ENCODE results near the gene SNCG.
"Not testable (repeated sequence)": the region's sequence is repeated elsewhere in the genome, so short reads cannot be mapped to it uniquely, and the experiment has no call there.

SNCG gene

GRCh38 chr10:86961481-86962091 lies 3.2 kb downstream of the SNCG start:
- no peak for DNase-seq

- no peak for DNase-seq
Observed at GRCh38 chr10:86962136-86962980, 4.0 kb downstream of the SNCG start.

- DNase-seq, result no peak
Observed at GRCh38 chr10:86962981-86963310, 4.5 kb downstream of the SNCG start.

GRCh38 chr10:86963341-86963919 lies 5.0 kb downstream of the SNCG start:
- no peak for DNase-seq

GRCh38 chr10:86964061-86964846 lies 5.9 kb downstream of the SNCG start:
- DNase-seq, result no peak

GRCh38 chr10:86964847-86965190 lies 6.4 kb downstream of the SNCG start:
- no peak for DNase-seq

GRCh38 chr10:86965986-86966654 lies 7.7 kb downstream of the SNCG start:
- DNase-seq, result no peak

GRCh38 chr10:86967481-86967941 lies 9.1 kb downstream of the SNCG start:
- no peak for DNase-seq

- DNase-seq, result no peak
Observed at GRCh38 chr10:86968271-86968993, 10.0 kb downstream of the SNCG start, which contains the start of gene ADIRF. Gene ADIRF, plus strand, starts transcription at chr10:86968482. Its CDS starts 63 bp downstream, at chr10:86968545.

GRCh38 chr10:86968994-86969355 lies 10.6 kb downstream of the SNCG start:
- DNase-seq, result no peak

GRCh38 chr10:86969421-86970041 lies 11.1 kb downstream of the SNCG start:
- DNase-seq, result no peak

DNA sequence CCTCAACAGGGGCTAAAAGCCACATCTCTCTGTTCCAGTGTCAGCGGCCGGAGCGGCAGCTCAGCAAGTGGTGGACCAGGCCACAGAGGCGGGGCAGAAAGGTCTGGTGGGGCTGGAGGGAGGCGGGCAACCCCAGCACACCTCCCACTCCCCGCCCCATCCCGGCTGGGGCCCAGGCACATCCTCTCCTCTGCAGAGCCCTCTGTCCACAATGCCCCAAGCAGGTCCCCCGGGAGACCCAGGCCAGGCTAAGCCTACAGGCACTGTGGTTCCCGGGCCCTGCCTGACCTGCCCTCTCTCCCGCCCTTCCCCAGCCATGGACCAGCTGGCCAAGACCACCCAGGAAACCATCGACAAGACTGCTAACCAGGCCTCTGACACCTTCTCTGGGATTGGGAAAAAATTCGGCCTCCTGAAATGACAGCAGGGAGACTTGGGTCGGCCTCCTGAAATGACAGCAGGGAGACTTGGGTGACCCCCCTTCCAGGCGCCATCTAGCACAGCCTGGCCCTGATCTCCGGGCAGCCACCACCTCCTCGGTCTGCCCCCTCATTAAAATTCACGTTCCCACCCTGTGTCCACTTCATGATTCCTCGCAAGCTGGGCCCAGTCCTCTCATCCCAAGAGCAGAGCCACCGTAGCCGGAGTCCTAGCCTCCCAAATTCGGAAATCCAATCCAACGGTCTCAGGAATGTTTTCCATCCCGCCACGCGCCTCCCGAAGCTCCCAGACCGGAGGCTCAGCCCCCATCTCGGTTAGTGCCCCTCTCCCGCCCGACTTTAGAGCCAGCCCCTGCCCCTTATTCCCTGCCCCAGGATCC lies 12.0 kb downstream of the SNCG start:
- no peak for DNase-seq

DNA sequence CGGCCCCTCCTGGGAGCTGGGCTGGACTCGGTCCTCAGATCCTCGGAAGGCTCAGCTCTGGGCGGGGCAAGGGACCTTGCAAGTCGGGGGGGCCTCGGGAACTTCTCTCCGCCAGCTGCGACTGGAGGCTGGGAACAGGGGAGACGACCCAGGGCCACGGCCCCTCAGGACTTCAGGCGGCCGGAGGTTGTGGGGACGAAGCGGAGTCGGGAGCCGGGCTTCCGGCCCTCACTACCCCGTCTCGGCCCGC lies 12.5 kb downstream of the SNCG start:
- DNase-seq, result no peak

DNA sequence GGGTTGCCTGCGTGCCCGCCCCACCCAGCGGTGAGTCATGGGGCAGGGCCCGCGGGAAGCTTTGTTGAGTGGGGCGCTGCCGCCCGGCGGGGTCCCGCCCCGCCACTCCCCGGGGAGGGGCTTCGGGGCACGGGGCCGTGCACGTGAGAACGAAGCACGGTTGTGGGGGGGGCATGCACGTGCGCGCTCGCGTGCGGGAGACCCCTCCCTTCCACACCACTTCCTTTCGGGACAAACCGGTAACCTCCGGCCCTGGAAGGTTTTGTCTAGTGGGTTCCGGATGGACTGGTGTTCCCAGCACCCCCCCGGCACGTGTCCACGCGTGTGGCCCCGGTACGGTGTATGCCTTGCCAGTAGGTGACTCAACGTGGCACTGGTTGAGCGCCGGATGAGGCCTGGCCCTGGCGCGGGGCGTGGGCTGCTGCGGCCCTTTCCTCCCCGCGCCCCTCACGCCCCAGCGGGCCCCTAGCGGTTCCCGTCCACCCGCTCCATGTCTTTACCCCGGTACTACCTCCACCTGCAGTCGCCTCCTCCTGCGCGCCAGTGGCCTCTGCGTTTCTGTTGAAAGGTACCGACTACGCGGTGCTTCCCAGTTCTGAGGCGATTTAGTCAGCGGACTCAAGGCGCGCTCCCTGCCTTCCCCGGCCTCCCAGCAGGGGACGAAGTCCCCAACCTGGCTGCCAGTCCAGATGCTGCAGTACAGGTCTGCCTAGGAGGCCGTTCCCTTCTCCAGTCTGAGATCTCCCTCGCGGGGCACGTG lies 13.0 kb downstream of the SNCG start:
- peak; percentile 87 for DNase-seq

- DNase-seq, result no peak
Observed at GRCh38 chr10:86972613-86973380, 14.4 kb downstream of the SNCG start.

DNA sequence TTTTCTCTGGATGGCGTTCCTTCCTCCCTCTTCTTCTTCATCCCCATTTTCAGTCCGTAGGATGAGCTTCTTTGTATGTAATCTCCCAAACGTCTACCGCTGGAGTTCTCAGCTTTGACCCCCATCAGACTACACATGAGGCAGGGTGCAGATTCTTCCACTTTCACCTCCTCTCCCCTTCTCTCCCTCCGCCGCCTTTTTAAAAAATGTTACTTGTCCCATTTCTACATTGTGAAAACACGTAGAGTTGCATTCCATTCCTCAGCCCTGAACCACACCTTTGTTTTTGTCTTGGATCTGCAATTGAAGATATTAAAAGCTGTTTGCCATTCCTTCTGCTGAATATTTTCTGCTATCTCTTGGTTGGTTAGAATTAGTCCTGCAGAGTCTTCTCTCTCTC lies 16.1 kb downstream of the SNCG start:
- no peak for DNase-seq

DNA sequence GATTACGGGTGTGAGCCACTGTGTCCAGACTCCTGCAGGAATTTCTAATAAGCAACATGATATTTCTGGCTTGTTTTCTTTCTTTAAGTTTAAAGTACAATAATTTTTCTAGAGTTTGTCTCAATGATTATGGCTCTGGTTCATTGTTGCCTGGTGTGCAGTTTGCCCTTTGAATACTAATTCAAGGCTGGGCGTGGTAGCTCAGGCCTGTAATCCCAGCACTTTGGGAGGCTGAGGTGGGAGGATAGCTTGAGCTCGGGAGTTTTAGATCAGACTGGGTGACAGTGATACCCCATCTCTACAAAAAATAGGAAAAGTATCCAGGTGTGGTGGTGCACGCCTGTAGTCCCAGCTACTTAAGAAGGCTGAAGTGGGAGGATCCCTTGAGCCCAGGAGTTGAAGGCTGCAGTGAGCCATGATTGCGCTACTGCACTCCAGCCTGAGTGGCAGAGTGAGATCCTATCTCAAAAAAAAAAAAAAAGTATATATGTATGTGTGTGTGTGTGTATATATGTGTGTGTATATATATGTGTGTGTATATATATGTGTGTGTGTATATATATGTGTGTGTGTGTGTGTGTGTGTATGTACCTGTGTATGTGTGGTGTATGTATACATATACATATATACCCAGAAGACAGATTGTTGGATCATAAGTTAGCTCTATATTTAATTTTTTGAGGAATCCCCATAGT lies 18.1 kb downstream of the SNCG start:
- DNase-seq, result no peak

DNA sequence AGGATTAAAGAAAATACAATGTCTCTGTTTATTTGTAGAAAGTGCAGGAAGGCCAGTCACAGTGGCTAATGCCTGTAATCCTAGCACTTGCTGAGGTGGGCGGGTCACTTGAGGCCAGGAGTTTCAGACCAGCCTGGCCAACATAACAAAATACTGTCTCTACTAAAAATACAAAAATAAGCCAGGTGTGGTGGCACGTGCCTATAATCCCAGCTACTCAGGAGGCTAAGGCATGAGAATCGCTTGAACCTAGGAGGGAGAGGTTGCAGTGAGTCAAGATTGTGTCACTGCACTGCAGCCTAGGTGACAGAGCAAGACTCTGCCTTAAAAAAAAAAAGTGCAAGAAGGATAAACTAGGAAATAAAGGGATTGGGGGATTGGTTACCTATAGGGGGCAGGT lies 20.1 kb downstream of the SNCG start:
- DNase-seq, result not testable (repeated sequence)

- no peak for DNase-seq
Observed at GRCh38 chr10:86979296-86979818, 21.0 kb downstream of the SNCG start.
